DOHH2 (cell line): ENCODE results near the gene RECQL5.

Experiments used
- CTCF ChIP-seq: fragments of 200-600 bp; sonication (generic); IDR thresholded peaks from one replicate; pipeline ENCODE4 v1.5.1; 2014; ENCODE audit warnings: antibody characterized with exemption, mild to moderate bottlenecking, low read depth, low read length; ENCODE audit not compliant: poor library complexity, severe bottlenecking
- EZH2phosphoT487 ChIP-seq: fragments of 200-600 bp; sonication (generic); IDR thresholded peaks from 2 replicates; pipeline ENCODE4 v1.6.1; 2017; ENCODE audit warnings: borderline replicate concordance, mild to moderate bottlenecking, antibody characterized with exemption, low read length, moderate library complexity, mixed read lengths

DNA sequence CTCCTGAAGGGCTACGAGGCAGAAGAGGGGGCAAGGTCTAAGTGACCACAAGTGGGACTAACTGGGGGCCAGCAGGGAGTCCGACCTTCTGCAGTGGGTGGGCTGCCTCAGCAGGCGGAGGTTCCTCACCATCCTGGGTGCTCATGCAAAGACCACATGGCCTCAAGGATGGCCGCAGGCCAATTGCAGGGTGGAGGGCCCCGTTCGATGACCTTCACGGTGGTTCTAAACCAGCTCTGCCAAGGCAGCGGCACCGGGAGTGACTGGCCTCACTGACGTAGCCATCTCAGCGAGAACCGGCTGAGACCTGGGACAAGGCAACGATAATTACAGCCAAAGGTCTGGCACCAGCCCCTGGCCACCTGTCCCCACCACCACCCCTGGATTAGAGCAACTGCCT, 28.1 kb downstream of the RECQL5 start:
- TF ChIP-seq CTCF (no peak), EZH2phosphoT487 (no peak)
